CD4-positive, alpha-beta T cell (primary cell): ENCODE measurements around the gene AZGP1. TPM values are rescaled to one million over a fixed set of nuclear protein-coding genes. Genes with fewer than 3 reads are reported as not detected.

ENCODE experiments used
- ATAC-seq: fragments of 200-7000 bp; cut with Tn5 transposase; one replicate; pipeline ENCODE4 v1.10.0; 2022; ENCODE audit warnings: mild to moderate bottlenecking; ENCODE audit not compliant: poor library complexity
- CTCF ChIA-PET: fragments of 350-600 bp; sonication (Branson Sonifier 250); formaldehyde crosslinking; loops from one replicate; lab custom pipeline; 2021; ENCODE audit warnings: antibody characterized with exemption, inconsistent platforms; lab: Charles Lee
- POLR2A ChIA-PET: fragments of 350-600 bp; sonication (Branson Sonifier 250); formaldehyde crosslinking; loops from one replicate; lab custom pipeline; 2021; ENCODE audit warnings: antibody characterized with exemption, inconsistent platforms; lab: Charles Lee
- DNase-seq, 14 experiments: peaks; one replicate each; pipeline ENCODE4 v3.0.0-alpha.2; 2013 to 2020; ENCODE audit warnings: mixed read lengths in 2 of 14
- H3K27ac ChIP-seq, 2 donors: one replicate each; pipeline versions ENCODE4 v1.5.1 to v1.7.0; 2013; ENCODE audit warnings: low read length in 2 of 2, low read depth in 1 of 2, mild to moderate bottlenecking in 1 of 2
- H3K27me3 ChIP-seq, 2 experiments: 1 replicate in 1 of 2; 2 replicates in 1 of 2; pipeline versions ENCODE4 v1.6.1 to v1.7.0; 2013; ENCODE audit warnings: low read length in 2 of 2, control low read depth in 1 of 2, mild to moderate bottlenecking in 1 of 2, moderate library complexity in 1 of 2; ENCODE audit not compliant: insufficient read depth in 2 of 2, control insufficient read depth in 1 of 2
- H3K36me3 ChIP-seq: one replicate; pipeline ENCODE4 v1.6.1; 2013; ENCODE audit warnings: low read length, control low read depth; ENCODE audit not compliant: insufficient read depth
- H3K4me1 ChIP-seq: one replicate; pipeline ENCODE4 v1.6.1; 2013; ENCODE audit warnings: low read length, control low read depth; ENCODE audit not compliant: insufficient read depth
- H3K4me3 ChIP-seq: one replicate; pipeline ENCODE4 v1.5.1; 2013; ENCODE audit warnings: mild to moderate bottlenecking, low read length, moderate library complexity
- H3K9me3 ChIP-seq, 2 experiments: 1 replicate in 1 of 2; 2 replicates in 1 of 2; pipeline versions ENCODE4 v1.6.1 to v1.7.0; 2013; ENCODE audit warnings: low read length in 2 of 2, mild to moderate bottlenecking in 2 of 2, control low read depth in 1 of 2, moderate library complexity in 1 of 2; ENCODE audit not compliant: control insufficient read depth in 1 of 2, insufficient read depth in 1 of 2
- H3K27ac Mint-ChIP-seq: one replicate; pipeline ENCODE4 v1.8.0; 2020; ENCODE audit warnings: mixed read lengths
- H3K27me3 Mint-ChIP-seq: one replicate; pipeline ENCODE4 v1.8.0; 2021; ENCODE audit warnings: mixed read lengths
- H3K36me3 Mint-ChIP-seq: one replicate; pipeline ENCODE4 v1.8.0; 2021; ENCODE audit warnings: low read depth, mixed read lengths
- H3K4me1 Mint-ChIP-seq: one replicate; pipeline ENCODE4 v1.8.0; 2021; ENCODE audit warnings: low read depth, mixed read lengths
- H3K4me3 Mint-ChIP-seq: one replicate; pipeline ENCODE4 v1.8.0; 2020; ENCODE audit warnings: mild to moderate bottlenecking, mixed read lengths
- H3K9me3 Mint-ChIP-seq: one replicate; pipeline ENCODE4 v1.8.0; 2020; ENCODE audit warnings: mixed read lengths
- CTCF ChIP-seq: fragments of 200-600 bp; IDR thresholded peaks from one replicate; pipeline ENCODE4 v1.8.0; 2022; ENCODE audit warnings: antibody characterized with exemption, mild to moderate bottlenecking
- intact Hi-C, 2 experiments: fragments of 100-400 bp; cut with DNase I in 1 of 2; cut with micrococcal nuclease in 1 of 2; formaldehyde crosslinking; loops; one replicate each; pipeline versions ENCODE4 v1.15.1 to v1.9.0; 2023 to 2025; cut with DNase I, micrococcal nuclease
- total RNA-seq, 174 experiments: library from RNA in 2 of 174; stranded (reverse) in 2 of 174; gene quantifications; one replicate each; pipeline ENCODE4 v1.2.3 and lab custom pipeline; 2021 to 2026

The AZGP1 gene
- total RNA-seq, 2 experiments from 2014 or later: not detected

- H3K36me3 Mint-ChIP-seq: no peaks in the 10 kb centered on the region
- Histone ChIP-seq H3K36me3 (no peaks in the 10 kb centered on the region), H3K4me3 (no peak overlapping the region), H3K27me3 (peaks cover 0 to 13% of the 10 kb centered on the region in 2 experiments), H3K4me1 (peaks cover 18% of the 10 kb centered on the region), H3K27ac (no peak overlapping the region), H3K9me3 (no peaks in the 10 kb centered on the region)
- POLR2A ChIA-PET: interaction anchor here (0.7 to 2.3 kb wide), 3 partner anchors 9 to 93 kb away, joined by 3 to 35 read pairs (median 3); partner anchors contain the start of gene TRIM4
- CTCF ChIA-PET: interaction anchor here (0.9 kb wide), 1 partner anchor 11 kb away, joined by 3 read pairs; no protein-coding TSS in a partner anchor
- H3K4me1 Mint-ChIP-seq: peaks cover 31% of the 10 kb centered on the region
- no peak for DNase-seq
- no peak for ATAC-seq
- TF ChIP-seq CTCF: no peak
- H3K9me3 Mint-ChIP-seq: no peaks in the 10 kb centered on the region
- peak overlapping the region; percentile 61 for H3K27ac Mint-ChIP-seq
- intact Hi-C loops: loop anchor here (2.0 kb wide), 1 partner anchor 21 kb away; no protein-coding TSS in a partner anchor
- H3K4me3 Mint-ChIP-seq: peak overlapping the region; percentile 79
- peaks cover 6% of the 10 kb centered on the region for H3K27me3 Mint-ChIP-seq
These were observed 47.6 kb downstream of the AZGP1 start for GRCh38 chr7:99928188-99928587.

- intact Hi-C loops: no loop called here
- Mint-ChIP-seq H3K4me1 (peaks cover 31% of the 10 kb centered on the region), H3K4me3 (peak overlapping the region; percentile 2), H3K36me3 (no peaks in the 10 kb centered on the region), H3K27me3 (peaks cover 6% of the 10 kb centered on the region), H3K9me3 (no peaks in the 10 kb centered on the region), H3K27ac (no peak overlapping the region)
- ChIA-PET POLR2A (no interaction called here), CTCF (no interaction called here)
- Histone ChIP-seq H3K36me3 (no peaks in the 10 kb centered on the region), H3K9me3 (no peaks in the 10 kb centered on the region), H3K27ac (no peak overlapping the region), H3K27me3 (peaks cover 0 to 13% of the 10 kb centered on the region in 2 experiments), H3K4me3 (no peak overlapping the region), H3K4me1 (peaks cover 18% of the 10 kb centered on the region)
- no peak for TF ChIP-seq CTCF
- DNase-seq (no peak), ATAC-seq (no peak)
These were observed 48.3 kb downstream of the AZGP1 start for GRCh38 chr7:99927536-99927935.

- H3K36me3 Mint-ChIP-seq: no peaks in the 10 kb centered on the region
- DNase-seq: no peak
- H3K27ac Mint-ChIP-seq: no peak overlapping the region
- peaks cover 0 to 13% of the 10 kb centered on the region in 2 experiments for H3K27me3 ChIP-seq
- H3K27me3 Mint-ChIP-seq: peaks cover 6% of the 10 kb centered on the region
- H3K9me3 Mint-ChIP-seq: no peaks in the 10 kb centered on the region
- H3K4me1 ChIP-seq: peaks cover 18% of the 10 kb centered on the region
- CTCF ChIA-PET: no interaction called here
- POLR2A ChIA-PET: no interaction called here
- no peak for TF ChIP-seq CTCF
- H3K36me3 ChIP-seq: no peaks in the 10 kb centered on the region
- no peak for ATAC-seq
- no peak overlapping the region for H3K4me3 ChIP-seq
- no peaks in the 10 kb centered on the region for H3K9me3 ChIP-seq
- no peak overlapping the region for H3K4me3 Mint-ChIP-seq
- no peak overlapping the region for H3K27ac ChIP-seq
- H3K4me1 Mint-ChIP-seq: peaks cover 31% of the 10 kb centered on the region
- intact Hi-C loops: no loop called here
These were observed 49.5 kb downstream of the AZGP1 start for GRCh38 chr7:99926321-99926720.
